ENCODE data around the gene CDHR5.
"Not testable (repeated sequence)": the region's sequence is repeated elsewhere in the genome, so short reads cannot be mapped to it uniquely, and the experiment has no call there.

Gene CDHR5

DNA sequence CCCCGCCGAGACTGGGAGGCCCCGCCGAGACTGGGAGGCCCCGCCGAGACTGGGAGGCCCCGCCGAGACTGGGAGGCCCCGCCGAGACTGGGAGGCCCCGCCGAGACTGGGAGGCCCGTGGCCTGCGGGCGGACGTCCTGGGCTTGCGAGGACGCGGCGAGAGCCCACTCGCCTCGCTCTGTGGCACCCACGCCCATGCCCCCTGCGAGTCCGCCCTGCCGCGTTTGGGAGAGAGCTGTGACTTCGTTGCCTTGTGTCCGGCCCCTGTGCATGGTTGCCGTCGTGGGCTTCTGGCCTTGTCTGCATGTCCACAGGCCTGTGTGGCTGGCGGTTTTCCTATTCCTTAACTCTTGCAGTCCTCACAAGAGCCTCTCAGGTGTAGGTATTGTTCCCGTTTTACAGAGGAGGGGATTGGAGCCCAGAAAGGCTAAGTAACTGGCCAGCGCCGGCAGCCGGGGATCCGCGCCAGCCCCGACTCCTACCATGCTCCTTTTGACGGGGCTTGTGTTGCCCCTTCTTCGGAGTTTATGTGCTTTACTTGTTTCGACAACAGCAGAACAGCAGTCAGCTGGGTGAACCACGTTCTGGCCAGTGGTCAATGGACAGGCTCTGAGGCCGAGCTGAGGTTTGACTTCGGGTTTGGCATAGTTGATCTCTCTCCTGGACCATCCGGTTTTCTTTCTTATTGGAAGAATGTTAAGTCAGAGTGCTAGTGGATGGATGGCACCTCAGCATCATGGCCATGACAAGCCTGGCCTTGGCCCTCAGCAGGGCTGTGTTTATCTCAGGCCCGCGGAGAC is 47.7 kb downstream of the CDHR5 start:
- H3K4me1 Mint-ChIP-seq, result peaks cover 62% of the 10 kb centered on the region
- ATAC-seq, result no peak
- H3K9me3 Mint-ChIP-seq, result no peaks in the 10 kb centered on the region
- H3K27me3 Mint-ChIP-seq, result peaks cover 16% of the 10 kb centered on the region
- H3K36me3 Mint-ChIP-seq, result peaks cover 11% of the 10 kb centered on the region
- H3K27ac Mint-ChIP-seq, result peak overlapping the region; percentile 99
- peak overlapping the region; percentile 79 for H3K4me3 Mint-ChIP-seq

DNA sequence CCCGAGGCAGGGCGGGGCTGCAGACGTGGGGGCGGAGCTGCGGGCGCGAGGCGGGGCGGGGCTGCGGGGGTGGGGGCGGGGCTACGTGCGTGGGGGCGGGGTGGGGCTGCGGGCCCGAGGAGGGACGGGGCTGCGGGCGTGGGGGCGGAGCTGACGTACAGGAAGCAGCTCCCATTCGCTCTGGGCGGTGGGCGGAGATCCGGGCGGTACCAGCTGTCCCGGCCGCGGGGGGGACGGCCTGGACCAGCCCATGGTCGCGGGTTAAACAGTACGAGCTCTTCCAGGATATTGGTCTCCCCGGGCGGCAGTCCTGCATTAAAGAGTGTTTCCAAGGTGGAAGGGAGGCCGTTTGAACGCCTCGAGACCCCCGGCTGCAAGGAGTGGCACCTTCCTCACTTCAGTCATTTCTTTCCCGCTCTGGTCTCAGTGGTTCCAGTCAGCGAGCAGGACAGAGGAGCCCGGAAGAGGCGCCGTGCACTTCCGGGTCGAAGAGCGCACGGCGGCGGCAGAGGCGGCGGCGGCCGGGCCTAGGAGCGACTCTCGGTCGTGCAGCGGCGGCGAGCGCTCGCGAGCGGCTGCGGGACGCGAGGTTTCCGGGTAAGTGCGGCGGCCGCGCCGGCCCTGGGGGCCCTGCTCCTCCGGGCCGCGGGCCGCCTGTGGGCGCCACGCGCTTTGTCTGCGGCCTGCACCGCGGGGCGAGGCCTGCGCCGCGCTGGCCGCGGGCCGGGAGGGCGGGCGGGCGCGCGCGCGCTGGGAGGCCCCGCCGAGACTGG is 48.6 kb downstream of the CDHR5 start, which contains the start of gene PHRF1:
PHRF1 (plus strand) TSS at position 475 of the 773 bp plus-strand sequence. CDS start 5,043 bp downstream, outside the sequence.
- Mint-ChIP-seq H3K4me3 (peak within 1 kb of the TSS; percentile 96), H3K27me3 (peaks cover 16% of the 10 kb centered on the region), H3K9me3 (no peaks in the 10 kb centered on the region), H3K4me1 (peaks cover 54% of the 10 kb centered on the region), H3K36me3 (peaks cover 3% of the 10 kb centered on the region), H3K27ac (peak within 1 kb of the TSS; percentile 99)
- ATAC-seq, result peak; percentile 94

DNA sequence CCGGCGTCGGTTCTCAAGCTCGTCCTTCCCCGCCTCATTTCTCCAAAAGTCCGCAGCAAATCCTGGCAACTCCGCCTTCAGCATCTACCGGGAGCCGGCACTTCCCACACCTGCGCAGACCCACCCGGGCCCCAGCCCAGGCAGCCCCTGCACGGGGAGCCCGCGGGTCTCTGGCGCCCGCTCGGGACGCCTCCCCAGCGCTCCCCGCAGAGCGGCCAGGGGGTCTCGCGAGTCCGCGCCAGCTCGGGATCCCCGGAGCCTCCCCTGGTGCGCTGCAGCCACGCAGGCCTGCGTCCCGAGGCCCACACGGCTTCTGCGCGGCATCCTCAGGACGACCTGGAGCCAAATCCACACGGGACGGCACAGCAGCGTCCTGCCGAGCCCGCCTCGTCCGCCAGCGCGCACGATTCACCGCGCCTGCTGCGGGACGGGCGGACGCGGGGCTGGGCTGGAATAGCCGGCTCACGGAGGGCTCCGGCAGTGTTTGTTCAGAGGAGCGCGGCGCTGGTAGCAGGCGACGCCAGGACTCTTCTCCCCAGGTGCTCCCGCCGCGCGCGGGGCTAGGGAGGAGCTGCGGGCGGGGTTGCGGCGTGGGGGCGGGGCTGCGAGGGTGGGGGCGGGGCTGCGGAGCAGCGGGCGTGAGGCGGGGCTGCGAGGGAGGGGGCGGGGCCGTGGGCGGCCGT is 49.3 kb downstream of the CDHR5 start:
- Mint-ChIP-seq H3K27me3 (peaks cover 16% of the 10 kb centered on the region), H3K4me1 (peaks cover 48% of the 10 kb centered on the region), H3K27ac (peak overlapping the region; percentile 99), H3K36me3 (no peaks in the 10 kb centered on the region), H3K4me3 (peak overlapping the region; percentile 96), H3K9me3 (no peaks in the 10 kb centered on the region)
- peak; percentile 75 for ATAC-seq

DNA sequence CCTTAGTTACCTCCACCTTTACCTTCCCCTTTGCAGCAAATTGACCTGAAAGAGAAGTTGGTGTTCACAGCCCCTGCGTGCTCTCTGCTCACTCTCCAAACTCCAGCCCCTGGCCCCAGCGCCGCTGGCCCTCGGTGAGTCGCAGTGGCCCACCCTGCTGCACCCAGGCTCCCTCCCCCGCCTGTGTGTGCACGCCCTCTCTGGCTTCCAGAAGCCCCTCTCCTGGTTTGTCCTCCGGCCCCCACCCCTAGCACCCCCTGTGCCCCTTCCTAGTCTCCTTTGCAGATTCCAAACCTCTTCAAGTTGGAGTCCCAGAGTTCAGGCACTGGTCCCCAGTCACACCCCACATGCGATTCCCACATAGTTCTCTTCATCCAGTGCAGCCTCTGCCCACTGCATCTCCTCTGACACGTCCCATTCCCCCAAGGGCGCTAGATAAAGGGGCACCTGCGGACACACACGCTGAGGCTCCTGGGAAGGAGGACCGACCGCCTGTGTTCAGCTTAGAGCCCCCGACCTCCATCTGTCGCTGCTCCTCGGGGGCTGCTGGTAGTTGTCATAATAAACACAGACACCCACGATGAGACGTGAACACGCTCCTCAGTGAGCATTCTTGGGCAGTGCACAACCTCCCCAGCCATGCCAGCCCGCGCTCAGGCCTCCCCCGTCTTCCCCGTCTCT is 50.0 kb downstream of the CDHR5 start:
- Mint-ChIP-seq H3K27ac (no peak overlapping the region), H3K27me3 (peaks cover 16% of the 10 kb centered on the region), H3K4me3 (peak overlapping the region; percentile 63), H3K4me1 (peaks cover 41% of the 10 kb centered on the region), H3K36me3 (no peaks in the 10 kb centered on the region), H3K9me3 (no peaks in the 10 kb centered on the region)
- no peak for ATAC-seq

DNA sequence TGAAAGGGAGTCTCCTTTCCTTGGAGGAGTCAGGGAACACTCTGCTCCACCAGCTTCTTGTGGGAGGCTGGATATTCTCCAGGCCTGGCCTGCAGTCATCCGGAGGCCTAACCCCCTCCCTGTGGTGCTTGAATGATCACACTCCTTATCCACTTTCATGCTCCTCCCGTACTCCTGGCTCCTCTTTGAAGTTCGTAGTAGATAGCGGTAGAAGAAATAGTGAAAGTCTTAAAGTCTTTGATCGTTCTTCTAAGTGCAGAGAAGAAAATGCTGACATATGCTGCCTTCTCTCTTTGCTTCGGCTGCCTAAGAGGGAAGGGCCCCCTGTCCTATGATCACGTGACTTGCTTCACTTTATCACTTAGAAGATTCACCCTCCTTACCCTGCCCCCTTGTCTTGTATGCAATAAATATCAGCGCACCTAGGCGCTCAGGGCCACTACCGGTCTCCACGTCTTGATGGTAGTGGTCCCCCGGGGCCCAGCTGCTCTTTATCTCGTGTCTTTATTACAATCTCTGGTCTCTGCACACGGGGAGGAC is 50.7 kb downstream of the CDHR5 start:
- Mint-ChIP-seq H3K4me1 (peaks cover 34% of the 10 kb centered on the region), H3K27me3 (peaks cover 16% of the 10 kb centered on the region)
- not testable (repeated sequence) for H3K36me3 Mint-ChIP-seq, H3K9me3 Mint-ChIP-seq, H3K4me3 Mint-ChIP-seq, H3K27ac Mint-ChIP-seq, ATAC-seq

DNA sequence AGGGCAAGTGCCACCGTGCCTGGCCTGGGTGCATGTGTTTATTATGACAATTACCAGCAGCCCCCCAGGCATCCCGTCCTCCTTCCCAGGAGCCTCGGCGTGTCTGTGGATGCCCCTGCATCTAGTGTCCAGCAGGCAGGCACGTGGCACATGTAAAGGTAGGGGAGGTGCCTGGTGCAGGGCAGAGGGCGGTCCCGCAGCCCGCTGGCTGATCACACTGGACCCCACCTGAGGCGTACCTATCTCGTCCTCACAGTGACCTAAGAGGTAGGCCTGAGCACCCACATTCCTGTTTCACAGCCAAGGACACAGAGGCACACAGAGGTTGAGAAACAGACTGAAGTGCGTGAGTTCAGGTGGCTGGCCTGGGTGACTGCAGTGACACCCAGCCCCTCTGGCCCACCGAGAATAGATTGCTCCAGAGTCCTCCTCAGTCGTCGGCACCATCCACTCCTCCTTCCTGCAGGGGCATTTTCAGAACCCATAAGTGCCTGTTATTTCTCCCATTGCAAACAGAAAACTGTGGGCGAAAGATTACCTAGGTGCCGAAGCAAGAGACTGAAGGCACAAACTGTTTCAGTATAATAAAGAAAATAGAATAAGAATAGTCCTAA is 51.5 kb downstream of the CDHR5 start:
- Mint-ChIP-seq H3K4me1 (peaks cover 26% of the 10 kb centered on the region), H3K27me3 (peaks cover 16% of the 10 kb centered on the region), H3K9me3 (no peaks in the 10 kb centered on the region), H3K4me3 (no peak overlapping the region), H3K36me3 (no peaks in the 10 kb centered on the region), H3K27ac (no peak overlapping the region)
- no peak for ATAC-seq

DNA sequence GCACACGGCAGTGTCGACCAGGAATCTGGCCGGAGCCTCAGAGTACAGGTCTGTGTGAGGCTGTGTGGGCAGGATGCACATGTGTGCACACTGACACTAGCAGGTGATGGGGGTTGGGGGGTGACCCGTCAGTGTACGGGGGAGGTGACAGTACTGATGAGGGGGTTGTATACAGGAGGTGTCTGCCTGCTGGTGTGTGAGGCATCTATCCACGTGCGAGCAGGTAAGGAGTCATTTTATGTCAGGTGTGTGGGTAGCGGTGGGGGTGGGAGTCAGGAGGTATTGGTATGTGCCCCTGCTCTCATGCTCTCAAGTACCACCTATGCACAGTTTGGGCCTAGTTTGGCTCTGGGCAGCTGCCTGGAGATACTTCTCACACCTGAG is 53.0 kb downstream of the CDHR5 start:
- Mint-ChIP-seq H3K4me1 (peaks cover 14% of the 10 kb centered on the region), H3K27ac (no peak overlapping the region), H3K27me3 (peaks cover 16% of the 10 kb centered on the region), H3K4me3 (no peak overlapping the region), H3K9me3 (no peaks in the 10 kb centered on the region), H3K36me3 (no peaks in the 10 kb centered on the region)
- ATAC-seq, result no peak

DNA sequence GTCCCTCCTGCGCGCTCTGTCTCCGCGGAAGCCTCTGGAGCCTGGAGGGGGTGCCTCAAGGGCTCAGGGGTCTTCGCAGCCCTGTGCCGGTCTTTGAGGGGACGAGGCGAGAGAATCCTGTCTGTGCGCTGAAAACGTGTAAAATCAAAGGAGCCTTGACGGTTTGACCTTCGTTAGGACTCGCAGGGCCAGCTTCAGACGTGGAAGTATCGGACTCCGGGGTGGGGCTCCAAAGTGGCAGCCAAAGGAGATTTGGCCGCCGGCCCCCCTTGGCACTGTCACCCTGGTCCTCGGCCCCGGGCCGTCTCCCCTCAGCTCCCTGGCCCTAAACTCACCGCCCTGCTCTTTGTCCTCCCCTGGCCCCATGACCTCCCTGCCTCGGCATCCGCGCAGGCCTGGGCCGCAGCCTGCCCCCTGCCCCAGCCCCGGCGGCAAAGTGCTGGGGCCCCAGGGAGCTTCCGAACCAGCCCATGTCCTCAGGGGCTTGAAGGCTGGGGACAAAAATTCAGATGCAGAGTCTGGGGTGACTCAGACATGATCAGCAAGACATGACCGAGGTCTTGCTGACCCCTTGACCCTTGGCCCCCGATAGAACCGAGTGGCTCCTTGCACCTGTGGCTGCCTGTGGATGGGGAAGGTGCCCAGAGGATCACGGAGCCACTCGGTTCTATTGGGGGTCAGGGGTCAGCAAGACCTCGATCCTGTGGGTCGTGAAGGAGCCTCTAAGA is 55.4 kb downstream of the CDHR5 start:
- Mint-ChIP-seq H3K4me3 (peak overlapping the region; percentile 80), H3K4me1 (peaks cover 3% of the 10 kb centered on the region), H3K9me3 (no peaks in the 10 kb centered on the region), H3K27me3 (peaks cover 4% of the 10 kb centered on the region), H3K36me3 (no peaks in the 10 kb centered on the region), H3K27ac (peak overlapping the region; percentile 54)
- ATAC-seq, result no peak

DNA sequence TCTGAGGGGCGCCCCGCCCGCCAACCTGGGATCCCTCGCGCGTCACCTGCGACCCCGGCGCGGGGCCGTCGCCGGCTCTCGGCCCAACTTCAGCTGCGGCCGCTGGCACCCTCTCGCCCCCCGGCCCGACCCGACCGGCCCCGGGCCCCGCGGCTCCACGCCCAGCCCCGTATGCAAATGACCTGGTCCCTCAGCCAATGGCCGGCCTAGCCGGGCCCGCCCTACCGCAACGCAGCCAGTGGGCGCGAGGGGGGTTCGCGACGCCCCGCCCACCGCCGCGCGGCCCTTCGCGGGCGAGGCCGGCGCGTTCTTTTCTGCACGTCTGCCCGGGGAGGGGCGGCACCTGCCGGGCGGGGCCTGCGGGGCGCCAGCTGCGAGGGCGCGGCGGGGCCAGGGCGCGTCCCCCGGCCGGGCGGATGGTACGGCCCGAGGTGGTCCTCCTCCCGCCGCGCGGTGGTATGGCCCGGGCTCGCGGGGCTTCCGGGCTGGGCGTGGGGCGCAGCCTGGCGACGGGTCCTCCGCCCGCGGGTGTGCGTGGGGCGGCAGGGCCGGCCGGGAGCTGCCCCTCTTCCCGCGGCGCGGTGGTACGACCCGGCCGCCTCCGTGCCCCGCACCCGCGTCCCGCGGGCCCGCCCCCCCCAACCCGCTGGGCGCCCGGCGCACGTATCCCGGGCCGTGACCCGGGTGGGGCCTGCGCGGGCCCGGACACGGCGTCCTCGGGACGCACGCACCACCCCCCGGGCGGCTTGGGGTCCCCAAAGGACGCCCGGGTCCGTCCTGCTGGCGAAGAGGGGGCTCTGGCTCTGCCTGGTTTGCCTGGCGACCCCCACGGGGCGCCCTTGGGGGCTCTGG is 56.2 kb downstream of the CDHR5 start:
- Mint-ChIP-seq H3K36me3 (peaks cover 4% of the 10 kb centered on the region), H3K27me3 (no peaks in the 10 kb centered on the region), H3K27ac (peak overlapping the region; percentile 54), H3K4me1 (no peaks in the 10 kb centered on the region), H3K9me3 (no peaks in the 10 kb centered on the region), H3K4me3 (peak overlapping the region; percentile 80)
- peak; percentile 93 for ATAC-seq

DNA sequence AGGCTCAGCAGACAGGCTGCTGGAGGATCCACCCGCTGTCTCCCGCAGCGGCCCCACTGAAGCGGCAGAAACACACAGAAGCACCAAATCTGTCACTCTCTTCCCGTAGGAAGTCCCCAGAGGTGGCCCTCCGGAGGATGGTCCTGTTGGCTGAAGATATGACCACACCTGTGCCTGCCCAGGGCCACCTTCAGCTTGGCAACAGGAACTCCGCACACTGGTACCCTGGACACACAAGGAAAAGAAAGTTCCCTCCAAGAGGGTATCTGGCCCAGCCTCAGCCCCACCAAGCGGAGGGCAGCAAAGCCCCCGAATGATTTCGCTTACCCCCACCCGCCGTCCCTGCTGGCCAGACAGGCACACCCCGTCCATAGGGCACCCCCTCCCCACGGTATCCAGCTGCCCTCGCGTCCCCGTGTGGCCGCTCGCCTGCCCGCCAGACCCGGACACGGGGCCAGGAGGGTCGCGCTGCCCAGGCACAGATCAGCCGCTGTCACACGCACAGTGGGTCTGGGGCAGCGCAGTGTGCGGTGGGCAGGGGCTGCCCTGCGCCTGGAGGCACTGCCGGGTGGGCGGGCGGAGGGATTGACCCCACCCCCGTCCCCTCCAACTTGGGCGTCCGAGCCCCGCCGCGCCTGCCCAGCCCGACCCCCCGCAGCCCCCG is 57.0 kb downstream of the CDHR5 start:
- Mint-ChIP-seq H3K27me3 (no peaks in the 10 kb centered on the region), H3K27ac (no peak overlapping the region), H3K9me3 (no peaks in the 10 kb centered on the region), H3K4me1 (no peaks in the 10 kb centered on the region), H3K4me3 (peak overlapping the region; percentile 63), H3K36me3 (peaks cover 5% of the 10 kb centered on the region)
- peak; percentile 4 for ATAC-seq

DNA sequence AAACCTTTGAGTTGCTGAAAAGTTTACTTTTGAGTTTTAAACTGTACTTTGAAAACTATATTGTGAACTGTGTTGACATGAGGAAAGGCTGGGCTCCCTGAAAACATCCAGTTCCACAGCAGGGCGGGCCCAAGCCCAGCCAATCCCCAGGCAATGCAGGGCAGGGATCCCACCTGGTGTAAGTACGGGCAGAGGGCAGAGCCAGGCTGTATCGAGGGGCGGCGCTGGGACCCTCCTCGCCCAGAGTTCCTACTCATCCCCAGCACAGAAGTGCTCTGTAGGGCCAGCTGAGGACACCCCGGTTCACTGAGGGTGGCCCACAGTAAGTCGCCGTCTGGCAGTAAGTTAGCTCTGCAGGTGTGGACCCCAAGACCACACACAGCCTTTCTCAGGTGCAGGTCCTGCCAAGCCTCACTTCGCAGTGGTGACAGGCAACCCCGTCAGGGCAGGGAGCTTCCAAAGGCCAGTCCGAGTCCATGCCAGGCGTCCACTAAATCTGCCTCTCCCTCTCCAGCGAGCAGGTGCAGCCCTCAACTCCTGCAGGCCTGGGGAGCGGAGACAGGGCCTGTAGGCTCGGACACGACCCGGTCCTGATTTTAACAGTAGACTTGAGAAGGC is 57.6 kb downstream of the CDHR5 start:
- Mint-ChIP-seq H3K27ac (no peak overlapping the region), H3K27me3 (no peaks in the 10 kb centered on the region), H3K36me3 (peaks cover 5% of the 10 kb centered on the region), H3K4me1 (no peaks in the 10 kb centered on the region), H3K9me3 (no peaks in the 10 kb centered on the region), H3K4me3 (peak overlapping the region; percentile 63)
- ATAC-seq, result no peak

Data from stimulated activated memory B cell treated with anti-CD40 and anti-IgM and Interleukin-4, amounts not matched to agents 10 μg/mL and 1 μg/mL and 100 μg/mL, for 72 hours (primary cell).